IMR-90 (cell line): ENCODE results near the gene CDKN1A. TPM values are rescaled to one million over a fixed set of nuclear protein-coding genes. Genes with fewer than 3 reads are reported as not detected.

ENCODE experiments used
- ATAC-seq: fragments of 200-7000 bp; cut with Tn5 transposase; 2 replicates; pipeline ENCODE4 v1.9.1; 2020; ENCODE audit warnings: low read depth, mild to moderate bottlenecking, moderate library complexity
- BruUV-seq: library from RNA; stranded (reverse); fragments of 400-500 nt; replicated peaks from 2 replicates; lab custom pipeline; 2021; lab: Mats Ljungman, UMichigan
- CTCF ChIA-PET: fragments of 300-600 bp; formaldehyde crosslinking; extraction: SDS; loops from one replicate; lab custom pipeline; 2021; ENCODE audit warnings: antibody characterized with exemption; lab: Yijun Ruan, JAX
- POLR2A ChIA-PET: fragments of 300-600 bp; sonication (Branson Sonifier 250); formaldehyde crosslinking; loops from one replicate; lab custom pipeline; 2022; ENCODE audit warnings: antibody characterized with exemption; ENCODE audit not compliant: unreplicated experiment; lab: Charles Lee
- DNase-seq: peaks from one replicate; pipeline ENCODE4 v3.0.0; 2013
- H2AFZ ChIP-seq: replicated peaks from 2 replicates; pipeline ENCODE3; 2013; ENCODE audit warnings: low read length, mild to moderate bottlenecking; ENCODE audit not compliant: poor library complexity
- H2AK5ac ChIP-seq: 2 replicates; pipeline ENCODE4 v1.6.1; 2013; ENCODE audit warnings: low read depth, low read length, inconsistent platforms
- H2AK9ac ChIP-seq: replicated peaks from 2 replicates; pipeline ENCODE3; 2013; ENCODE audit warnings: mild to moderate bottlenecking, low read depth, low read length, moderate library complexity; ENCODE audit not compliant: poor library complexity
- H2BK120ac ChIP-seq: 2 replicates; pipeline ENCODE4 v1.6.1; 2013; ENCODE audit warnings: low read depth, low read length, inconsistent platforms
- H2BK15ac ChIP-seq: 3 replicates; pipeline ENCODE4 v1.6.1; 2013; ENCODE audit warnings: low read depth, low read length, inconsistent platforms
- H2BK20ac ChIP-seq: 2 replicates; pipeline ENCODE4 v1.6.1; 2013; ENCODE audit warnings: low read depth, mild to moderate bottlenecking, inconsistent platforms, low read length, moderate library complexity
- H2BK5ac ChIP-seq: 2 replicates; pipeline ENCODE4 v1.6.1; 2013; ENCODE audit warnings: mild to moderate bottlenecking, low read depth, low read length, inconsistent platforms; ENCODE audit not compliant: poor library complexity, severe bottlenecking
- H3K14ac ChIP-seq: replicated peaks from 2 replicates; pipeline ENCODE4 v1.6.1; 2013; ENCODE audit warnings: low read depth, low read length, inconsistent platforms
- H3K18ac ChIP-seq: 2 replicates; pipeline ENCODE4 v1.6.1; 2013; ENCODE audit warnings: low read depth, low read length, control low read depth
- H3K23ac ChIP-seq: 2 replicates; pipeline ENCODE4 v1.6.1; 2013; ENCODE audit warnings: low read depth, low read length, inconsistent platforms
- H3K27ac ChIP-seq: 2 replicates; pipeline ENCODE4 v1.5.1; 2013; ENCODE audit warnings: mild to moderate bottlenecking, control low read depth, low read length; ENCODE audit not compliant: insufficient read depth
- H3K27me3 ChIP-seq: 2 replicates; pipeline ENCODE4 v1.6.1; 2013; ENCODE audit warnings: low read length; ENCODE audit not compliant: control insufficient read depth, insufficient read depth
- H3K36me3 ChIP-seq: 2 replicates; pipeline ENCODE4 v1.6.1; 2013; ENCODE audit warnings: low read length, mixed read lengths; ENCODE audit not compliant: control insufficient read depth, insufficient read depth
- H3K4ac ChIP-seq: 2 replicates; pipeline ENCODE4 v1.6.1; 2013; ENCODE audit warnings: low read depth, low read length, inconsistent platforms
- H3K4me1 ChIP-seq: 2 replicates; pipeline ENCODE4 v1.6.1; 2013; ENCODE audit warnings: low read length, mixed read lengths; ENCODE audit not compliant: control insufficient read depth, insufficient read depth
- H3K4me2 ChIP-seq: 2 replicates; pipeline ENCODE4 v1.6.1; 2013; ENCODE audit warnings: low read depth, mild to moderate bottlenecking, control low read depth, low read length, moderate library complexity
- H3K4me3 ChIP-seq: 2 replicates; pipeline ENCODE4 v1.5.1; 2013; ENCODE audit warnings: low read depth, mild to moderate bottlenecking, control low read depth, low read length, moderate library complexity; ENCODE audit not compliant: insufficient read depth
- H3K56ac ChIP-seq: 2 replicates; pipeline ENCODE4 v1.6.1; 2013; ENCODE audit warnings: low read length, inconsistent platforms; ENCODE audit not compliant: insufficient read depth; ENCODE audit errors: extremely low read depth
- H3K79me1 ChIP-seq, 2 experiments: 2 replicates each; pipeline ENCODE4 v1.6.1; 2013; ENCODE audit warnings: low read length in 2 of 2, inconsistent platforms in 1 of 2, low read depth in 1 of 2
- H3K9ac ChIP-seq: 2 replicates; pipeline ENCODE4 v1.6.1; 2013; ENCODE audit warnings: low read depth, low read length, control low read depth
- H3K9me1 ChIP-seq: 2 replicates; pipeline ENCODE4 v1.6.1; 2013; ENCODE audit warnings: low read length, inconsistent platforms; ENCODE audit not compliant: insufficient read depth
- H3K9me3 ChIP-seq: 2 replicates; pipeline ENCODE4 v1.6.1; 2013; ENCODE audit warnings: low read length; ENCODE audit not compliant: control insufficient read depth, insufficient read depth
- H4K20me1 ChIP-seq: 2 replicates; pipeline ENCODE4 v1.6.1; 2013; ENCODE audit warnings: low read length, inconsistent platforms; ENCODE audit not compliant: insufficient read depth
- H4K5ac ChIP-seq: 2 replicates; pipeline ENCODE4 v1.6.1; 2013; ENCODE audit warnings: mild to moderate bottlenecking, low read depth, low read length, control low read depth
- H4K8ac ChIP-seq, 2 experiments: 2 replicates each; pipeline ENCODE4 v1.6.1; 2013; ENCODE audit warnings: low read depth in 2 of 2, low read length in 2 of 2, control low read depth in 1 of 2, inconsistent platforms in 1 of 2
- H4K91ac ChIP-seq: 2 replicates; pipeline ENCODE4 v1.6.1; 2013; ENCODE audit warnings: low read depth, low read length, inconsistent platforms; ENCODE audit not compliant: insufficient read depth
- BHLHE40 ChIP-seq: fragments of 150-350 bp; IDR thresholded peaks from 2 replicates; pipeline ENCODE4 v1.6.1; 2016; ENCODE audit warnings: mild to moderate bottlenecking, low read depth, low read length
- CEBPB ChIP-seq: IDR thresholded peaks from 2 replicates; pipeline ENCODE4 v1.6.1; 2012; ENCODE audit warnings: low read depth, low read length, improper control_type of control experiment
- CHD1 ChIP-seq: IDR thresholded peaks from 2 replicates; pipeline ENCODE4 v1.6.1; 2012; ENCODE audit warnings: low read depth, low read length, improper control_type of control experiment
- FOS ChIP-seq: fragments of 150-350 bp; IDR thresholded peaks from 2 replicates; pipeline ENCODE4 v1.6.1; 2016; ENCODE audit warnings: low read depth, low read length
- MAZ ChIP-seq: IDR thresholded peaks from 2 replicates; pipeline ENCODE4 v1.6.1; 2012; ENCODE audit warnings: low read depth, mild to moderate bottlenecking, low read length, improper control_type of control experiment, moderate library complexity, borderline replicate concordance
- POLR2A ChIP-seq: IDR thresholded peaks from 2 replicates; pipeline ENCODE4 v1.6.1; 2012; ENCODE audit warnings: mild to moderate bottlenecking, low read depth, low read length
- RAD21 ChIP-seq: IDR thresholded peaks from 2 replicates; pipeline ENCODE4 v1.6.1; 2012; ENCODE audit warnings: low read length, improper control_type of control experiment
- RCOR1 ChIP-seq: IDR thresholded peaks from 2 replicates; pipeline ENCODE4 v1.6.1; 2012; ENCODE audit warnings: mild to moderate bottlenecking, low read length, improper control_type of control experiment; ENCODE audit not compliant: insufficient replicate concordance
- RFX5 ChIP-seq: IDR thresholded peaks from 2 replicates; pipeline ENCODE4 v1.8.0; 2012; ENCODE audit warnings: low read depth, mild to moderate bottlenecking, low read length, moderate library complexity
- USF2 ChIP-seq: fragments of 150-350 bp; IDR thresholded peaks from 2 replicates; pipeline ENCODE4 v1.6.1; 2017; ENCODE audit warnings: mild to moderate bottlenecking, antibody characterized with exemption, low read length, low read depth
- WGBS, 2 experiments: methylation state at CpG; one replicate each; pipeline versions ENCODE4 v1.1.5 to v1.1.7; 2013; ENCODE audit warnings: missing lambda C conversion rate in 2 of 2; ENCODE audit not compliant: insufficient read length in 1 of 2; ENCODE audit errors: extremely low coverage in 2 of 2; 5-methylcytosine and 5-hydroxymethylcytosine counted together
- dilution Hi-C: fragments of 300-500 bp; cut with HindIII; formaldehyde crosslinking; loops from one replicate; pipeline ENCODE4 v1.14.3; 2018; ENCODE audit warnings: low sequenced_read_pairs; ENCODE audit not compliant: unreplicated experiment
- in situ Hi-C: fragments of 300-500 bp; cut with MboI; formaldehyde crosslinking; loops from 3 replicates; pipeline ENCODE4 v1.14.3; 2019; ENCODE audit warnings: low sequenced_read_pairs, inconsistent platforms, mixed read lengths
- intact Hi-C: fragments of 100-400 bp; cut with micrococcal nuclease; formaldehyde crosslinking; loops from 2 replicates; pipeline ENCODE4 v1.10.0; 2022
- polyA plus RNA-seq, 3 experiments: library from polyadenylated mRNA; depleted of rRNA; stranded (reverse); fragments of >200 nt; gene quantifications; 2 replicates each; pipeline ENCODE4 v1.2.3, GENCODE V29; 2012; ENCODE audit warnings: low replicate concordance in 1 of 3
- total RNA-seq: library from RNA; depleted of rRNA; stranded (reverse); fragments of >200 nt; gene quantifications from 2 replicates; pipeline ENCODE4 v1.2.3, GENCODE V29; 2012
- TF ChIP-seq, protein P1 (sequence below): conservative IDR thresholded peaks from 2 replicates; pipeline ENCODE4 v1.5.1; 2012; ENCODE audit warnings: mild to moderate bottlenecking, low read depth, low read length, improper control_type of control experiment
- TF ChIP-seq, protein P2 (sequence below): fragments of 150-350 bp; IDR thresholded peaks from 2 replicates; pipeline ENCODE4 v1.6.1; 2016; ENCODE audit warnings: low read depth, mild to moderate bottlenecking, low read length, moderate library complexity, borderline replicate concordance

CDKN1A gene
- total and polyA plus RNA-seq, 2 of the 4 experiments (the other 2 are of a cell fraction): 155 to 576 TPM

DNA sequence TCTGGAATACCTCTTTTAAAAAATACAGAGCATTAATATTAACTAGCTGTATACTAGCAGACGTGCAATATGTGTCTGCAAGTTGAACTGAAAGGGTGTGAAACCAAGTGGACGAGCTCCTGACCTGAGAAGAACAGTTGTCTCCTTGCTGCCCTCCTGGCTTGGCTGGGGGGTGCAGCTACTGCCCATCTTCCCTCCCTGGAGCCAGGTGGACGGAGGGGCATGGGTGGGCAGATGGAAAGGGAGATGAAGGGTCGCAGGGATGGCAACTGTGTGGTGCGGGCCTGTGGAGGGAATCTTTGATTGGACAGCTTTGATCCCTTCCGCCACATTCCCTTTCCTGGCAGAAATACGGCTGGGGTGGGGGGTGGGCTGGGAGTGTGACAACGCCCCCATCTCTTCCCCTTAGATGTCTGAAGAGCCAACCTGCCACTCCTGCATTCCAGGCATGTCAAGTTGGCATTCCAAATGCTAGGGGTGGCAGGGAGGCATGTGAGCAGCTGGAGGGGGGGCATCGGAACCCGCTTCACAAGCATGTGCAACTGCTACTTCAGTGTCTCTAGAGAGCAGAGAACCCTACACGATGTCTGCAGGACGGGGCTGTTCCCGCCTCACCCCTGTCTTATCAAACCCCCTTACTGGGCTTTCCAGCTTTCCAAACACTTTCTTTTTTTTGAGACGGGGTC lies 47.0 kb upstream of the CDKN1A start (continued):
- no peak for TF ChIP-seq MAZ

DNA sequence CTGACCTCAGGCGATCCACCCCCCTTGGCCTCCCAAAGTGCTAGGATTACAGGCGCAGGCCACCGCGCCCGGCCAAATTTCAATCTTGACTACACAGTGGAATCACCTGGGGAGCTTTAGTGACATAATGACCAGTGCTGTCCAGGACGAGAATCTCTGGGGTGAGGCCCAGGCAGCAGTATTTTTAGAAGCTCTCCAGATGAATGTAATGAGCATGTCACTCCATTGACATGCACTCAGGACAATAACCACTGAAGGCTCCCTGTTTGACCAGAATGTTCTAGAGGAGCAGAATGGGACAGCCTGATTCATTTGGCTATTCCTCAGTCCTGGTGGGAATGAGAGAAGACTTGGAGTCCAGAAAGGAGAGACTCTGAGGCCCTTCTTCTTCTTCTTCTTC lies 45.1 kb upstream of the CDKN1A start:
- in situ Hi-C loops: no loop called here
- intact Hi-C loops: no loop called here
- peaks cover 7% of the 10 kb centered on the region; the same call in 1 of the 2 replicates for H3K4me1 ChIP-seq
- H4K5ac ChIP-seq: no peak overlapping the region
- H3K4me2 ChIP-seq: no peak overlapping the region
- H3K27ac ChIP-seq: no peak overlapping the region
- no TSS peak for BruUV-seq
- no peaks in the 10 kb centered on the region for H3K9me1 ChIP-seq
- no peak overlapping the region; the same call in 1 of the 2 replicates for H2BK20ac ChIP-seq
- H2BK5ac ChIP-seq: no peak overlapping the region
- peak overlapping the region; percentile 89; the same call in 1 of the 2 replicates for H3K23ac ChIP-seq
- no peak for DNase-seq
- H3K18ac ChIP-seq: 0 out of 2 replicates have a peak overlapping the region, but pooled peaks have one; percentile 12
- H3K14ac ChIP-seq: 0 out of 2 replicates have a peak overlapping the region, but pooled peaks have one; percentile 48
- no peaks in the 10 kb centered on the region for H4K20me1 ChIP-seq
- H2AFZ ChIP-seq: no peak overlapping the region
- H2BK15ac ChIP-seq: no peak overlapping the region
- 0 out of 4 replicates have a peak, but pooled peaks cover 0 to 2% of the 10 kb centered on the region in 2 experiments for H3K79me1 ChIP-seq
- 100% methylated on average over 1 of the region's 6 CpGs; no CpG with 5 or more reads in 1 of the 2 experiments for WGBS, 2 experiments
- no peak overlapping the region for H3K9ac ChIP-seq
- no peak overlapping the region for H2AK9ac ChIP-seq
- CTCF ChIA-PET: no interaction called here
- H3K4ac ChIP-seq: no peak overlapping the region; the same call in 1 of the 2 replicates
- peak overlapping the region; percentile 19; the same call in 1 of the 2 replicates for H2BK120ac ChIP-seq
- no peaks in the 10 kb centered on the region for H3K9me3 ChIP-seq
- no peak overlapping the region for H3K4me3 ChIP-seq
- H2AK5ac ChIP-seq: peak overlapping the region; percentile 23; the same call in 1 of the 2 replicates
- no peaks in the 10 kb centered on the region for H3K27me3 ChIP-seq
- dilution Hi-C loops: no loop called here
- no peak for ATAC-seq
- 0 out of 4 replicates have a peak overlapping the region, but pooled peaks of 1 of the 2 experiments have one; percentile 6 for H4K8ac ChIP-seq
- no peak overlapping the region for H4K91ac ChIP-seq
- POLR2A ChIA-PET: interaction anchor here (1.2 to 1.5 kb wide), 2 partner anchors 34 to 45 kb away, joined by 3 to 10 read pairs; partner anchors contain the start of gene CDKN1A
- H3K36me3 ChIP-seq: no peaks in the 10 kb centered on the region
- H3K56ac ChIP-seq: no peak overlapping the region
- TF ChIP-seq CEBPB (no peak), RCOR1 (no peak), MAZ (no peak), RFX5 (no peak), CHD1 (no peak), BHLHE40 (no peak), RAD21 (no peak), POLR2A (no peak), FOS (no peak), USF2 (no peak)
- TF ChIP-seq, protein P1, sequence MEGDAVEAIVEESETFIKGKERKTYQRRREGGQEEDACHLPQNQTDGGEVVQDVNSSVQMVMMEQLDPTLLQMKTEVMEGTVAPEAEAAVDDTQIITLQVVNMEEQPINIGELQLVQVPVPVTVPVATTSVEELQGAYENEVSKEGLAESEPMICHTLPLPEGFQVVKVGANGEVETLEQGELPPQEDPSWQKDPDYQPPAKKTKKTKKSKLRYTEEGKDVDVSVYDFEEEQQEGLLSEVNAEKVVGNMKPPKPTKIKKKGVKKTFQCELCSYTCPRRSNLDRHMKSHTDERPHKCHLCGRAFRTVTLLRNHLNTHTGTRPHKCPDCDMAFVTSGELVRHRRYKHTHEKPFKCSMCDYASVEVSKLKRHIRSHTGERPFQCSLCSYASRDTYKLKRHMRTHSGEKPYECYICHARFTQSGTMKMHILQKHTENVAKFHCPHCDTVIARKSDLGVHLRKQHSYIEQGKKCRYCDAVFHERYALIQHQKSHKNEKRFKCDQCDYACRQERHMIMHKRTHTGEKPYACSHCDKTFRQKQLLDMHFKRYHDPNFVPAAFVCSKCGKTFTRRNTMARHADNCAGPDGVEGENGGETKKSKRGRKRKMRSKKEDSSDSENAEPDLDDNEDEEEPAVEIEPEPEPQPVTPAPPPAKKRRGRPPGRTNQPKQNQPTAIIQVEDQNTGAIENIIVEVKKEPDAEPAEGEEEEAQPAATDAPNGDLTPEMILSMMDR: no peak
- TF ChIP-seq, protein P2, sequence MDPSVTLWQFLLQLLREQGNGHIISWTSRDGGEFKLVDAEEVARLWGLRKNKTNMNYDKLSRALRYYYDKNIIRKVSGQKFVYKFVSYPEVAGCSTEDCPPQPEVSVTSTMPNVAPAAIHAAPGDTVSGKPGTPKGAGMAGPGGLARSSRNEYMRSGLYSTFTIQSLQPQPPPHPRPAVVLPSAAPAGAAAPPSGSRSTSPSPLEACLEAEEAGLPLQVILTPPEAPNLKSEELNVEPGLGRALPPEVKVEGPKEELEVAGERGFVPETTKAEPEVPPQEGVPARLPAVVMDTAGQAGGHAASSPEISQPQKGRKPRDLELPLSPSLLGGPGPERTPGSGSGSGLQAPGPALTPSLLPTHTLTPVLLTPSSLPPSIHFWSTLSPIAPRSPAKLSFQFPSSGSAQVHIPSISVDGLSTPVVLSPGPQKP: no peak
